ENCODE data around the gene CACNB2. TPM values are rescaled to one million over a fixed set of nuclear protein-coding genes. Genes with fewer than 3 reads are reported as not detected.
A peak's percentile ranks its signal among the peaks of the same experiment; 100 is the strongest.

The CACNB2 gene
- total RNA-seq, 2 donors from 2014 or later = 4.5 to 56.7 TPM

- H3K4me3 ChIP-seq = no peak overlapping the region
- peaks cover 0 to 2% of the 10 kb centered on the region in 2 donors for H3K4me1 ChIP-seq (ENCODE audit: control insufficient read depth in 1 of 2, low read depth in 2 of 2)
- DNase-seq (ENCODE audit: low spot score) (no peak), ATAC-seq (ENCODE audit: insufficient number of reproducible peaks, low FRiP score, low read depth) (no peak)
- H3K27me3 ChIP-seq (replicated peaks; ENCODE audit: insufficient read depth) = no peaks in the 10 kb centered on the region
- H3K9me3 ChIP-seq = no peaks in the 10 kb centered on the region
- TF ChIP-seq CTCF (IDR thresholded peaks at IDR 0.05) = no peak
- H3K27ac ChIP-seq = no peak overlapping the region
- no peaks in the 10 kb centered on the region for H3K36me3 ChIP-seq
Observed at GRCh38 chr10:18099415-18099814, 40.8 kb upstream of the CACNB2 start.

DNA sequence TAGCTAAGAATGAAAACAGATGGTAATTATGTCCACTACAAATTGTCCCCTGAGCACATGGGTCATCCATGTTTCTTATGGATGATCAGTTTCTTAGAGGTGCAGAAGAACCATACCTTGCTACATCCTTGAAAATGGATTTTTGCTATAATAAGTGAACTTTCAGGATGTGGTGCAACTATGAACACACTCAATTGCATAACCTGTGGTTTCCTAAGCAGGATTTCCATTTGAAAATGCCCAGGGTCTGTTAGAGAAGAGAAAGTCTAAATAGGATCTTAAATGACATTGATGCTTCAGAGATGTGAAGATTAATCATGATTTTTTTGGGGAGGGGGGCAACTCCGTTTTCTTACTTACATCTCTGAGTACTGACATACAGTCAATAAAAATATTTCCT lies 39.6 kb upstream of the CACNB2 start:
- ATAC-seq (ENCODE audit: insufficient number of reproducible peaks, low FRiP score, low read depth) (no peak), DNase-seq (ENCODE audit: low spot score) (no peak)
- no peaks in the 10 kb centered on the region for H3K36me3 ChIP-seq
- H3K27me3 ChIP-seq (replicated peaks; ENCODE audit: insufficient read depth) = no peaks in the 10 kb centered on the region
- H3K4me3 ChIP-seq = no peak overlapping the region
- H3K9me3 ChIP-seq = no peaks in the 10 kb centered on the region
- no peak overlapping the region for H3K27ac ChIP-seq
- TF ChIP-seq CTCF (IDR thresholded peaks at IDR 0.05) = no peak
- peaks cover 0 to 5% of the 10 kb centered on the region in 2 donors for H3K4me1 ChIP-seq (ENCODE audit: control insufficient read depth in 1 of 2, low read depth in 2 of 2)

- H3K27me3 ChIP-seq (replicated peaks; ENCODE audit: insufficient read depth) = no peaks in the 10 kb centered on the region
- H3K4me3 ChIP-seq = no peak overlapping the region
- no peak for TF ChIP-seq CTCF (IDR thresholded peaks at IDR 0.05)
- no peaks in the 10 kb centered on the region for H3K36me3 ChIP-seq
- peaks cover 0 to 5% of the 10 kb centered on the region in 2 donors for H3K4me1 ChIP-seq (ENCODE audit: control insufficient read depth in 1 of 2, low read depth in 2 of 2)
- H3K27ac ChIP-seq = no peak overlapping the region
- DNase-seq (ENCODE audit: low spot score) (no peak), ATAC-seq (ENCODE audit: insufficient number of reproducible peaks, low FRiP score, low read depth) (no peak)
- no peaks in the 10 kb centered on the region for H3K9me3 ChIP-seq
Observed at GRCh38 chr10:18102404-18102803, 37.8 kb upstream of the CACNB2 start.

- Histone ChIP-seq H3K36me3 (no peaks in the 10 kb centered on the region), H3K9me3 (no peaks in the 10 kb centered on the region), H3K27me3 (replicated peaks; ENCODE audit: insufficient read depth) (no peaks in the 10 kb centered on the region), H3K4me1 (ENCODE audit: control insufficient read depth in 1 of 2, low read depth in 2 of 2) (peaks cover 0 to 5% of the 10 kb centered on the region in 2 donors), H3K27ac (no peak overlapping the region), H3K4me3 (peak overlapping the region; percentile 18)
- peak; percentile 21 for DNase-seq (ENCODE audit: low spot score)
- ATAC-seq (ENCODE audit: insufficient number of reproducible peaks, low FRiP score, low read depth) = no peak
- peak; percentile 81 for TF ChIP-seq CTCF (IDR thresholded peaks at IDR 0.05)
Observed at GRCh38 chr10:18104223-18104872, 35.9 kb upstream of the CACNB2 start.

DNA sequence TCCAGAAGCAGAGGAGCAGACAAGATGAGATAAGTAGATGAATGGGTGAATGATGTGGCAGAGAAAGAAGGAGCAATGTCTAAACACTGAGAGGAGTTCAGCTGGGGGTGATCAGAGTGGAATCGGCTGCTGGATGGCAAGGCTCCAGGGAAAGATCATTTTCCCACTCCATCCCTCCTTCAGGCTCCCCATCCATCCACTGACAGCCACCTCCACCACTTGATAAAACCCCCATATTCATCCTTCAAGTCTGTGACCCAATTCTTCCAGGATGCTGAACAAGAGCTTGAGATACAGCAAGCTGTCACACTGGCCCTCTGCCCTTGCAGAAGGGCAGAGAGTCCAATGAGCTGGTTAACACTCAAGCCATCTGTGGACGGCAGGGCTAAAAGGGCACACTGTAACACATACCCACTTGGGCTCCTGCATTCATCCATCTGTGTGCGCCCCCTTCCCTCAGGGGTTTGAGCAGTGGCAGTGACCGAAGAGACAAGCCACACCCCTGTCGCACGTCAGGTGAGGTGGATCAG lies 30.8 kb upstream of the CACNB2 start:
- H3K36me3 ChIP-seq = no peaks in the 10 kb centered on the region
- no peak overlapping the region for H3K27ac ChIP-seq
- DNase-seq (ENCODE audit: low spot score) (no peak), ATAC-seq (ENCODE audit: insufficient number of reproducible peaks, low FRiP score, low read depth) (no peak)
- TF ChIP-seq CTCF (IDR thresholded peaks at IDR 0.05) = no peak
- peaks cover 0 to 3% of the 10 kb centered on the region in 2 donors for H3K4me1 ChIP-seq (ENCODE audit: control insufficient read depth in 1 of 2, low read depth in 2 of 2)
- H3K27me3 ChIP-seq (replicated peaks; ENCODE audit: insufficient read depth) = no peaks in the 10 kb centered on the region
- H3K9me3 ChIP-seq = no peaks in the 10 kb centered on the region
- H3K4me3 ChIP-seq = no peak overlapping the region
